B cell (primary cell): Measurements from ENCODE around the gene C2orf42. TPM values are rescaled to one million over a fixed set of nuclear protein-coding genes. Genes with fewer than 3 reads are reported as not detected.
A peak's percentile ranks its signal among the peaks of the same experiment; 100 is the strongest.
"Not testable (repeated sequence)": the region's sequence is repeated elsewhere in the genome, so short reads cannot be mapped to it uniquely, and the experiment has no call there.

Experiments used
- ATAC-seq: fragments of 200-7000 bp; cut with Tn5 transposase; one replicate; pipeline ENCODE4 v1.10.0; 2021; ENCODE audit warnings: low read depth, mild to moderate bottlenecking, moderate number of reproducible peaks, moderate library complexity
- CTCF ChIA-PET: fragments of 350-600 bp; sonication (Branson Sonifier 250); formaldehyde crosslinking; loops from one replicate; lab custom pipeline; 2021; ENCODE audit warnings: antibody characterized with exemption, inconsistent platforms; lab: Charles Lee
- POLR2A ChIA-PET: fragments of 350-600 bp; sonication (Branson Sonifier 250); formaldehyde crosslinking; loops from one replicate; lab custom pipeline; 2021; ENCODE audit warnings: antibody characterized with exemption; lab: Charles Lee
- DNase-seq: peaks from one replicate; pipeline ENCODE4 v3.0.0; 2013
- H2AFZ ChIP-seq: 2 replicates; pipeline ENCODE4 v1.6.1; 2012; ENCODE audit warnings: mild to moderate bottlenecking, low read depth, low read length; ENCODE audit not compliant: insufficient read depth, poor library complexity, severe bottlenecking
- H3K27ac ChIP-seq, 2 donors: 1 replicate in 1 of 2; 2 replicates in 1 of 2; pipeline ENCODE4 v1.5.1; 2012 to 2013; ENCODE audit warnings: low read length in 2 of 2, mild to moderate bottlenecking in 2 of 2, moderate library complexity in 1 of 2
- H3K27me3 ChIP-seq, 4 experiments: fragments of 200-600 bp in 1 of 4; sonication (generic) in 1 of 4; replicated peaks in 1 of 4; 1 replicate in 2 of 4; 2 replicates in 2 of 4; pipeline versions ENCODE4 v1.6.1 to v1.7.0; 2013 to 2016; ENCODE audit warnings: low read length in 3 of 4, mild to moderate bottlenecking in 2 of 4, mixed read lengths in 1 of 4, moderate library complexity in 1 of 4; ENCODE audit not compliant: insufficient read depth in 4 of 4, control insufficient read depth in 3 of 4; ENCODE audit errors: control extremely low read depth in 1 of 4
- H3K36me3 ChIP-seq, 2 experiments: replicated peaks in 1 of 2; 1 replicate in 1 of 2; 2 replicates in 1 of 2; pipeline versions ENCODE4 v1.6.1 to v1.7.1; 2013; ENCODE audit warnings: low read length in 1 of 2; ENCODE audit not compliant: insufficient read depth in 2 of 2, control insufficient read depth in 1 of 2; ENCODE audit errors: control extremely low read depth in 1 of 2, extremely low read depth in 1 of 2
- H3K4me1 ChIP-seq, 2 donors: fragments of 200-600 bp in 1 of 2; sonication (generic) in 1 of 2; 1 replicate in 1 of 2; 2 replicates in 1 of 2; pipeline versions ENCODE4 v1.5.1 to v1.6.1; 2013 to 2017; ENCODE audit warnings: low read length in 2 of 2; ENCODE audit not compliant: control insufficient read depth in 2 of 2, insufficient read depth in 2 of 2
- H3K4me2 ChIP-seq: replicated peaks from 2 replicates; pipeline ENCODE3; 2012; ENCODE audit warnings: mild to moderate bottlenecking, low read depth, low read length; ENCODE audit not compliant: poor library complexity, severe bottlenecking
- H3K4me3 ChIP-seq, 5 experiments: fragments of 200-600 bp in 1 of 5; sonication (generic) in 1 of 5; 1 replicate in 3 of 5; 2 replicates in 2 of 5; pipeline versions ENCODE4 v1.5.1 to v1.7.0; 2011 to 2016; ENCODE audit warnings: low read length in 4 of 5, mild to moderate bottlenecking in 4 of 5, low read depth in 2 of 5, control low read depth in 1 of 5, moderate library complexity in 1 of 5; ENCODE audit not compliant: insufficient read depth in 1 of 5; ENCODE audit errors: control extremely low read depth in 1 of 5, extremely low read depth in 1 of 5
- H3K79me2 ChIP-seq: fragments of 200-600 bp; sonication (generic); one replicate; pipeline ENCODE4 v1.6.0; 2016; ENCODE audit warnings: low read length; ENCODE audit not compliant: control insufficient read depth, insufficient read depth
- H3K9ac ChIP-seq: fragments of 200-600 bp; sonication (generic); 2 replicates; pipeline ENCODE4 v1.6.1; 2017; ENCODE audit warnings: mild to moderate bottlenecking, low read length, moderate library complexity
- H3K9me3 ChIP-seq, 3 donors: one replicate each; pipeline versions ENCODE4 v1.6.1 to v1.7.1; 2013; ENCODE audit warnings: low read length in 2 of 3; ENCODE audit not compliant: control insufficient read depth in 2 of 3, insufficient read depth in 1 of 3; ENCODE audit errors: control extremely low read depth in 1 of 3
- H4K20me1 ChIP-seq: 2 replicates; pipeline ENCODE4 v1.6.0; 2012; ENCODE audit warnings: mild to moderate bottlenecking, low read length; ENCODE audit not compliant: insufficient read depth, control insufficient read depth, poor library complexity, severe bottlenecking
- H3K27ac Mint-ChIP-seq: one replicate; pipeline ENCODE4 v1.8.0; 2021; ENCODE audit warnings: mixed read lengths
- H3K27me3 Mint-ChIP-seq: one replicate; pipeline ENCODE4 v1.8.0; 2021; ENCODE audit warnings: mixed read lengths
- H3K4me1 Mint-ChIP-seq: one replicate; pipeline ENCODE4 v1.8.0; 2021; ENCODE audit warnings: mixed read lengths
- H3K4me3 Mint-ChIP-seq: one replicate; pipeline ENCODE4 v1.8.0; 2021; ENCODE audit warnings: mixed read lengths
- H3K9me3 Mint-ChIP-seq: one replicate; pipeline ENCODE4 v1.8.0; 2022; ENCODE audit warnings: mixed read lengths; ENCODE audit not compliant: insufficient read depth
- EZH2 ChIP-seq: IDR thresholded peaks from 2 replicates; pipeline ENCODE4 v1.6.1; 2012; ENCODE audit warnings: borderline replicate concordance, low read depth, mild to moderate bottlenecking, moderate library complexity, low read length; ENCODE audit not compliant: insufficient read depth, poor library complexity, severe bottlenecking
- WGBS: methylation state at CpG from one replicate; pipeline ENCODE4 v1.1.5; 2013; ENCODE audit warnings: missing lambda C conversion rate; ENCODE audit not compliant: insufficient coverage; 5-methylcytosine and 5-hydroxymethylcytosine counted together
- intact Hi-C: fragments of 100-400 bp; cut with micrococcal nuclease; formaldehyde crosslinking; loops from one replicate; pipeline ENCODE4 v1.10.0; 2022
- polyA plus RNA-seq: library from polyadenylated mRNA; depleted of rRNA; stranded (reverse); fragments of >200 nt; gene quantifications from 2 replicates; pipeline ENCODE4 v1.2.3, GENCODE V29; 2012
- total RNA-seq, 2 donors: library from RNA; stranded (reverse); fragments of 120-200 nt in 1 of 2; gene quantifications; 1 replicate in 1 of 2; 2 replicates in 1 of 2; pipeline versions ENCODE4 v1.2.3 to v1.2.4, GENCODE V29; 2013 to 2022
- TF ChIP-seq, protein P1 (sequence below): fragments of 200-600 bp; IDR thresholded peaks from one replicate; pipeline ENCODE4 v1.8.0; 2022; ENCODE audit warnings: antibody characterized with exemption, mild to moderate bottlenecking

Gene C2orf42
- total and polyA plus RNA-seq, 2 donors (not counting 1 experiment from before 2014, with no cell fraction given) = 13.0 to 42.9 TPM

DNA sequence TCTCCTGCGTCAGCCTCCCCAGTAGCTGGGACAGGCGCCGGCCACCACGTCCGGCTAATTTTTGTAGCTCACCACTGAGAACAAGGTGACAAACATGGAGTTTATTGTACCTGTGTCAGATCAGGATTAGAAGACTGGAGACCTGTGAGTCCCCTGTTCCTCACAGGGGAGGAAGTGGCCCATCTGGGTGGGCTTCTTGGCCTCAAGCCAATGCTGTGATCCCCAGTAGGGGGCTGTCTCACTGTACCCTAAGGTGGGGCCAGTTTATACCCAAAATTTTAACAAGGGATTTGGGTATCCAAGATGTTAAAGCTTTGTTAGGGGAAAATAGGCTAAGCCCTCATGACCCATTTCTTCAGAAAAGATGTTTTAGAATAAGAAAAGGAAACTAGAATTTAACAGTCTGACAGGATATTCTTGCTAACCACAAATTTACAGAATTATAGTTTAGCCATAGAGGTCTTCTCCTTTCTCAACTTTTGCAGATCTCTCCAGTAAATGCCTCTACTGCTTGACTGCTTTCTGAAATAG, 87.2 kb downstream of the C2orf42 start:
- peak overlapping the region; percentile 94 for H3K27ac Mint-ChIP-seq
- ChIA-PET CTCF (interaction anchor here (1.2 to 2.5 kb wide), 10 partner anchors 9 to 49 kb away, joined by 3 to 20 read pairs (median 8); no protein-coding TSS in a partner anchor), POLR2A (interaction anchor here (0.5 to 4.0 kb wide), 12 partner anchors 9 to 1305 kb away, joined by 3 to 37 read pairs (median 10); partner anchors contain the start of genes MXD1, PCBP1 and PCYOX1)
- H3K27me3 Mint-ChIP-seq = no peaks in the 10 kb centered on the region
- peaks cover 43% of the 10 kb centered on the region for H3K4me1 Mint-ChIP-seq
- Histone ChIP-seq H3K4me1 (peaks cover 36 to 43% of the 10 kb centered on the region in 2 donors), H3K4me2 (peak overlapping the region; percentile 71), H3K9ac (peak overlapping the region; percentile 55), H3K27ac (peak overlapping the region; percentile 73 to 79), H2AFZ (peak overlapping the region; percentile 89), H3K9me3 (no peaks in the 10 kb centered on the region), H4K20me1 (no peaks in the 10 kb centered on the region), H3K79me2 (no peaks in the 10 kb centered on the region), H3K36me3 (no peaks in the 10 kb centered on the region), H3K27me3 (no peaks in the 10 kb centered on the region), H3K4me3 (peak overlapping the region in 3 of 5 experiments; percentile 21 to 43 (median 25))
- no peak for TF ChIP-seq EZH2
- TF ChIP-seq, protein P1, sequence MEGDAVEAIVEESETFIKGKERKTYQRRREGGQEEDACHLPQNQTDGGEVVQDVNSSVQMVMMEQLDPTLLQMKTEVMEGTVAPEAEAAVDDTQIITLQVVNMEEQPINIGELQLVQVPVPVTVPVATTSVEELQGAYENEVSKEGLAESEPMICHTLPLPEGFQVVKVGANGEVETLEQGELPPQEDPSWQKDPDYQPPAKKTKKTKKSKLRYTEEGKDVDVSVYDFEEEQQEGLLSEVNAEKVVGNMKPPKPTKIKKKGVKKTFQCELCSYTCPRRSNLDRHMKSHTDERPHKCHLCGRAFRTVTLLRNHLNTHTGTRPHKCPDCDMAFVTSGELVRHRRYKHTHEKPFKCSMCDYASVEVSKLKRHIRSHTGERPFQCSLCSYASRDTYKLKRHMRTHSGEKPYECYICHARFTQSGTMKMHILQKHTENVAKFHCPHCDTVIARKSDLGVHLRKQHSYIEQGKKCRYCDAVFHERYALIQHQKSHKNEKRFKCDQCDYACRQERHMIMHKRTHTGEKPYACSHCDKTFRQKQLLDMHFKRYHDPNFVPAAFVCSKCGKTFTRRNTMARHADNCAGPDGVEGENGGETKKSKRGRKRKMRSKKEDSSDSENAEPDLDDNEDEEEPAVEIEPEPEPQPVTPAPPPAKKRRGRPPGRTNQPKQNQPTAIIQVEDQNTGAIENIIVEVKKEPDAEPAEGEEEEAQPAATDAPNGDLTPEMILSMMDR = no peak
- WGBS = 28% methylated on average over 5 of the region's 5 CpGs
- ATAC-seq = peak; percentile 32
- H3K4me3 Mint-ChIP-seq = peak overlapping the region; percentile 83
- intact Hi-C loops = loop anchor here (1.0 to 2.0 kb wide), 3 partner anchors 8 to 38 kb away; partner anchors contain the start of gene PCBP1
- no peaks in the 10 kb centered on the region for H3K9me3 Mint-ChIP-seq
- DNase-seq = peak; percentile 55

DNA sequence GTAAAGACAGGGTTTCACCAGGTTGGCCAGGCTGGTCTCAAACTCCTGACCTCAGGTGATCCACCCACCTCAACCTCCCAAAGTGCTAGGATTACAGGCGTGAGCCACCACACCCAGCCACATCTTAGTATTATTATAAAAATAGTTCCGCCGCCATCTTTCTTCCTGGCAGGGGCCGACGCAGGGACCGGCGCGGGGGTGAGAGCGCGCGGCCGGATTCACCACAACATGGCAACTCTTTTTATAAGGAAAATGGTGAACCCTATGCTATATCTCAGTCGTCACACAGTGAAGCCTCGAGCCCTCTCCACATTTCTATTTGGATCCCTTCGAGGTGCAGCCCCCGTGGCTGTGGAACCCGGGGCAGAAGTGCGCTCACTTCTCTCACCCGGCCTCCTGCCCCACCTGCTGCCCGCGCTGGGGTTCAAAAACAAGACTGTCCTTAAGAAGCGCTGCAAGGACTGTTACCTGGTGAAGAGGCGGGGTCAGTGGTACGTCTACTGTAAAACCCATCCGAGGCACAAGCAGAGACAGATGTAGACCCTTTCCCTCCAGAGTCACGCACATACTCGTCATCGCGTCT, 88.4 kb downstream of the C2orf42 start:
- 98% methylated on average over 20 of the region's 29 CpGs for WGBS
- H3K27me3 ChIP-seq, DNase-seq, H3K79me2 ChIP-seq, CTCF ChIA-PET, H3K9me3 Mint-ChIP-seq, H3K9ac ChIP-seq, H2AFZ ChIP-seq, H3K9me3 ChIP-seq, intact Hi-C loops, ATAC-seq, H3K27ac ChIP-seq, H3K36me3 ChIP-seq, H3K27me3 Mint-ChIP-seq, H3K4me2 ChIP-seq, H3K4me3 ChIP-seq, H4K20me1 ChIP-seq: not testable (repeated sequence)
- peaks cover 24 to 31% of the 10 kb centered on the region in 2 donors for H3K4me1 ChIP-seq
- peak overlapping the region; percentile 78 for H3K27ac Mint-ChIP-seq
- POLR2A ChIA-PET = interaction anchor here (0.6 to 2.5 kb wide), 3 partner anchors 22 to 27 kb away, joined by 9 to 37 read pairs (median 10); no protein-coding TSS in a partner anchor
- H3K4me3 Mint-ChIP-seq = peak overlapping the region; percentile 42
- H3K4me1 Mint-ChIP-seq = peaks cover 35% of the 10 kb centered on the region

DNA sequence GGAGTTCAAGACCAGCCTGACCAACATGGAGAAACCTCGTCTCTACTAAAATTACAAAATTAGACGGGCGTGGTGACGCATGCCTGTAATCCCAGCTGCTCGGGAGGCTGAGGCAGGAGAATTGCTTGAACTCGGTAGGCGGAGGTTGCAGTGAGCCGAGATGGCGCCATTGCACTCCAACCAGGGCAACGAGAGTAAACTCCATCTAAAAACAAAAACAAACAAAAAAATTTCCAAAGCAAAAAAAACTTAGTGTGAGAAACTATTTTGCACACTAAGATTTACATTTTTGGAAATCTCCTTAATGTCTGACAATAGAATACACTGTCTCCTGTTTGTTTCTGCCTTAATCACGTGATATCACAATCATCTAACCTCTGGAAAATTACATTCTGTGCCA, 89.1 kb downstream of the C2orf42 start:
- H2AFZ ChIP-seq, H3K27me3 ChIP-seq, H3K27ac ChIP-seq, DNase-seq, CTCF ChIA-PET, H3K9me3 Mint-ChIP-seq, ATAC-seq, H3K27ac Mint-ChIP-seq, H4K20me1 ChIP-seq, H3K79me2 ChIP-seq, H3K9me3 ChIP-seq, H3K27me3 Mint-ChIP-seq, H3K4me3 ChIP-seq, H3K9ac ChIP-seq, H3K36me3 ChIP-seq, H3K4me2 ChIP-seq, H3K4me3 Mint-ChIP-seq, intact Hi-C loops: not testable (repeated sequence)
- WGBS = 92% methylated on average over 7 of the region's 11 CpGs
- H3K4me1 ChIP-seq = peaks cover 20 to 27% of the 10 kb centered on the region in 2 donors
- POLR2A ChIA-PET = interaction anchor here (0.6 to 1.5 kb wide), 2 partner anchors 10 to 22 kb away, joined by 4 to 9 read pairs; no protein-coding TSS in a partner anchor
- H3K4me1 Mint-ChIP-seq = peaks cover 28% of the 10 kb centered on the region
